A673 (cell line): ENCODE results near the gene ZNF280D. TPM values are rescaled to one million over a fixed set of nuclear protein-coding genes. Genes with fewer than 3 reads are reported as not detected.
"Not testable (repeated sequence)": the region's sequence is repeated elsewhere in the genome, so short reads cannot be mapped to it uniquely, and the experiment has no call there.

Source experiments
- BruUV-seq: library from RNA; stranded (reverse); fragments of 400-500 nt; replicated peaks from 2 replicates; lab custom pipeline; 2021; lab: Mats Ljungman, UMichigan
- CTCF ChIA-PET: fragments of 300-600 bp; sonication (Branson Sonifier 250); formaldehyde crosslinking; loops from one replicate; lab custom pipeline; 2022; ENCODE audit warnings: antibody characterized with exemption; lab: Charles Lee
- POLR2A ChIA-PET: fragments of 300-600 bp; sonication (Branson Sonifier 250); formaldehyde crosslinking; loops from one replicate; lab custom pipeline; 2022; ENCODE audit warnings: antibody characterized with exemption; ENCODE audit not compliant: low non-redundant PET; lab: Charles Lee
- DNase-seq: peaks from one replicate; pipeline ENCODE4 v3.0.0-alpha.2; 2015; ENCODE audit warnings: low spot score
- H3K27ac ChIP-seq: fragments of 200-600 bp; sonication (generic); 2 replicates; pipeline ENCODE4 v1.5.1; 2016; ENCODE audit warnings: mixed run types, low read depth, mild to moderate bottlenecking, mixed read lengths, antibody characterized with exemption, low read length; ENCODE audit not compliant: poor library complexity, severe bottlenecking
- H3K27me3 ChIP-seq: fragments of 200-600 bp; sonication (generic); replicated peaks from 2 replicates; pipeline ENCODE4 v1.6.1; 2017; ENCODE audit warnings: mixed run types, low read depth, mild to moderate bottlenecking, mixed read lengths, antibody characterized with exemption, low read length; ENCODE audit not compliant: insufficient read depth, poor library complexity
- H3K36me3 ChIP-seq: fragments of 200-600 bp; sonication (generic); 2 replicates; pipeline ENCODE4 v1.6.1; 2016; ENCODE audit warnings: mixed run types, mild to moderate bottlenecking, mixed read lengths, antibody characterized with exemption, low read length; ENCODE audit not compliant: insufficient read depth, poor library complexity, severe bottlenecking
- H3K4me1 ChIP-seq: fragments of 200-600 bp; sonication (generic); 2 replicates; pipeline ENCODE4 v1.6.1; 2017; ENCODE audit warnings: mixed run types, mild to moderate bottlenecking, mixed read lengths, antibody characterized with exemption, low read length; ENCODE audit not compliant: insufficient read depth, poor library complexity, severe bottlenecking
- H3K4me3 ChIP-seq: fragments of 200-600 bp; sonication (generic); 2 replicates; pipeline ENCODE4 v1.5.1; 2016; ENCODE audit warnings: low read depth, mixed run types, mild to moderate bottlenecking, mixed read lengths, low read length; ENCODE audit not compliant: poor library complexity, severe bottlenecking
- H3K9me3 ChIP-seq: fragments of 200-600 bp; sonication (generic); 2 replicates; pipeline ENCODE4 v1.6.1; 2016; ENCODE audit warnings: mixed run types, low read depth, mild to moderate bottlenecking, mixed read lengths, antibody characterized with exemption, low read length; ENCODE audit not compliant: poor library complexity, severe bottlenecking
- EZH2 ChIP-seq: fragments of 200-600 bp; sonication (generic); IDR thresholded peaks from 2 replicates; pipeline ENCODE4 v1.6.1; 2017; ENCODE audit warnings: borderline replicate concordance, low read depth, mild to moderate bottlenecking, mixed read lengths, antibody characterized with exemption, low read length; ENCODE audit not compliant: poor library complexity, severe bottlenecking
- intact Hi-C: fragments of 100-400 bp; cut with micrococcal nuclease; formaldehyde crosslinking; loops from one replicate; pipeline ENCODE4 v1.10.0; 2022; ENCODE audit not compliant: unreplicated experiment
- total RNA-seq: library from RNA; stranded (reverse); gene quantifications from 2 replicates; pipeline ENCODE4 v1.2.3, GENCODE V29; 2021
- TF ChIP-seq, protein P1 (sequence below): fragments of 300-800, 200-600 bp; sonication (generic); conservative IDR thresholded peaks from 2 replicates; pipeline ENCODE4 v1.5.1; 2017; ENCODE audit warnings: low read depth, mild to moderate bottlenecking, antibody characterized with exemption, low read length, moderate library complexity, mixed read lengths

Gene ZNF280D
- total RNA-seq, 1 experiment from 2014 or later, result 44.1 TPM

DNA sequence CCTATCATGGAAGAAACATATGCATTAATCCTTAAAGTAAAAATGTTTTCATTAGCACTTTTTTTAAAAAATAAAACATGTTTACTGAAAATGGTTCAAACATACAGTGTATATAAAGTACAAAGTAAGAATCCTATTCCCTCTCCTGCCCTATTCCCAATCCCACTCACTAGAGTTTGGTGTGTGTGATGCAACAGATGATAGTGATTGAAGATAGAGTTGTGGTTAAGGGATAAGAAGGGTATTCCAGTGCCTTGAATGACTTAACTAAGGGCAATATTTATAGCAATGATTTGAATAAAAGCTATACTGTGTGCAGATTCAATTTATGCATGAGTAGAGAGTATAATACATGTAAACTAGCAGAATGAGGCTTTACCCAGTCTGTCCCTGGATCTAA, 18.1 kb downstream of the ZNF280D start:
- TF ChIP-seq EZH2, result no peak
- TF ChIP-seq, protein P1, sequence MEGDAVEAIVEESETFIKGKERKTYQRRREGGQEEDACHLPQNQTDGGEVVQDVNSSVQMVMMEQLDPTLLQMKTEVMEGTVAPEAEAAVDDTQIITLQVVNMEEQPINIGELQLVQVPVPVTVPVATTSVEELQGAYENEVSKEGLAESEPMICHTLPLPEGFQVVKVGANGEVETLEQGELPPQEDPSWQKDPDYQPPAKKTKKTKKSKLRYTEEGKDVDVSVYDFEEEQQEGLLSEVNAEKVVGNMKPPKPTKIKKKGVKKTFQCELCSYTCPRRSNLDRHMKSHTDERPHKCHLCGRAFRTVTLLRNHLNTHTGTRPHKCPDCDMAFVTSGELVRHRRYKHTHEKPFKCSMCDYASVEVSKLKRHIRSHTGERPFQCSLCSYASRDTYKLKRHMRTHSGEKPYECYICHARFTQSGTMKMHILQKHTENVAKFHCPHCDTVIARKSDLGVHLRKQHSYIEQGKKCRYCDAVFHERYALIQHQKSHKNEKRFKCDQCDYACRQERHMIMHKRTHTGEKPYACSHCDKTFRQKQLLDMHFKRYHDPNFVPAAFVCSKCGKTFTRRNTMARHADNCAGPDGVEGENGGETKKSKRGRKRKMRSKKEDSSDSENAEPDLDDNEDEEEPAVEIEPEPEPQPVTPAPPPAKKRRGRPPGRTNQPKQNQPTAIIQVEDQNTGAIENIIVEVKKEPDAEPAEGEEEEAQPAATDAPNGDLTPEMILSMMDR, result no peak
- no peak for DNase-seq
- ChIA-PET CTCF (no interaction called here), POLR2A (no interaction called here)
- Histone ChIP-seq H3K36me3 (no peaks in the 10 kb centered on the region), H3K4me1 (peaks cover 30% of the 10 kb centered on the region), H3K9me3 (no peaks in the 10 kb centered on the region), H3K27me3 (no peaks in the 10 kb centered on the region), H3K27ac (peak overlapping the region; percentile 14), H3K4me3 (no peak overlapping the region)
- intact Hi-C loops, result no loop called here
- BruUV-seq, result no TSS peak

DNA sequence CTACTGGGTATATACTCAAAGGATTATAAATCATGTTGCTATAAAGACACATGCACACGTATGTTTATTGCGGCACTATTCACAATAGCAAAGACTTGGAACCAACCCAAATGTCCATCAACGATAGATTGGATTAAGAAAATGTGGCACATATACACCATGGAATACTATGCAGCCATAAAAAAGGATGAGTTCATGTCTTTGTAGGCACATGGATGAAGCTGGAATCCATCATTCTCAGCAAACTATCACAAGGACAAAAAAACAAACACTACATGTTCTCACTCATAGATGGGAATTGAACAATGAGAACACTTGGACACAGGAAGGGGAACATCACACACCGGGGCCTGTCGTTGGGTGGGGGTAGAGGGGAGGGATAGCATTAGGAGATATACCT, 23.8 kb downstream of the ZNF280D start:
- H3K9me3 ChIP-seq, CTCF ChIA-PET, H3K27ac ChIP-seq, H3K27me3 ChIP-seq, H3K36me3 ChIP-seq, DNase-seq, H3K4me3 ChIP-seq, POLR2A ChIA-PET, BruUV-seq: not testable (repeated sequence)
- H3K4me1 ChIP-seq, result peaks cover 11% of the 10 kb centered on the region
- intact Hi-C loops, result loop anchor here (10.0 kb wide), 1 partner anchor 65 kb away; no protein-coding TSS in a partner anchor

DNA sequence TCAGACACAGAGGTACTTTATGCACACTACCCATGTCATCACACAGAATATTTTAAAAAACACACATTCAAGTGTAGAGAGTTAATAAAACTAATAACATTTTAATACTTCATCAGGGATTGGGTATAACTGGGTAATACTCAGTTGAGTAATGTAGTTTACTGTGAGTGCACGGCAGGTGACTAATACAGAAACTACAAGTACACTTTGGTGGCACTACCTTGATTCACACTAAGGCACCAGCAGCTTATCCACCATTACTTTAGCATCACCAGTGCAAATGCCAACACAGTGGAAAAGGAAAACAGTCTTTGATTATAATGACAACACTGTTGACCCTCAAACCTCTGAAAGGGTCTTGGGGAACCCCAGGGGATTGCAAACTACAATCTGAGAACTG, 33.6 kb downstream of the ZNF280D start:
- H3K36me3 ChIP-seq, result peaks cover 38% of the 10 kb centered on the region
- no peak overlapping the region for H3K4me3 ChIP-seq
- TF ChIP-seq, protein P1, result no peak
- no peak for TF ChIP-seq EZH2
- ChIA-PET POLR2A (no interaction called here), CTCF (no interaction called here)
- H3K9me3 ChIP-seq, result no peaks in the 10 kb centered on the region
- no TSS peak for BruUV-seq
- DNase-seq, result no peak
- no peak overlapping the region for H3K27ac ChIP-seq
- no peaks in the 10 kb centered on the region for H3K27me3 ChIP-seq
- peaks cover 3% of the 10 kb centered on the region for H3K4me1 ChIP-seq
- intact Hi-C loops, result loop anchor here (10.0 kb wide), 1 partner anchor 55 kb away; no protein-coding TSS in a partner anchor

DNA sequence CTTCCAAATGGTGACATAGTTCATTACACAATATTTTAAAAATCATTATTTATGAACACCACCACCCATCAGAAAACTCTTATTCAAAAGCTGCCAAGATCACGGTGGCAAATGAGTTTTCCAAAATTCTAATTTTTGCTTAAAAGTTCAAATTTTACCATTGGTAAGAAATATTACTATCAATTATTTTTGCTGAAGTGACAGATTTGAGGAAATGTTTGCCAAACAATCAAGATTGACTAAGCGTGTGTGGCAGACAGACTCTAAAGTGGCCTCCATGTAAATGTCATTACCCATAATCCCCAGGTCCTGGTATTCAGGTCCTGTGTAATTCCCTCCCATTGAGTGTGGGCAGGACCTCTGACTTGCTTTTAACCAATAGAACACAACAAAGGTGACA, 35.0 kb downstream of the ZNF280D start:
- no peaks in the 10 kb centered on the region for H3K27me3 ChIP-seq
- no peak overlapping the region for H3K27ac ChIP-seq
- intact Hi-C loops, result no loop called here
- peaks cover 28% of the 10 kb centered on the region for H3K36me3 ChIP-seq
- DNase-seq, result no peak
- ChIA-PET CTCF (no interaction called here), POLR2A (no interaction called here)
- H3K4me3 ChIP-seq, result no peak overlapping the region
- no peaks in the 10 kb centered on the region for H3K4me1 ChIP-seq
- TF ChIP-seq, protein P1, result no peak
- TF ChIP-seq EZH2, result no peak
- no TSS peak for BruUV-seq
- H3K9me3 ChIP-seq, result no peaks in the 10 kb centered on the region
